ENCODE results near the gene POC1A.
A peak's percentile ranks its signal among the peaks of the same experiment; 100 is the strongest.

The POC1A gene

GRCh38 chr3:52150860-52151259, 3.4 kb downstream of the POC1A start:
- DNase-seq, result no peak

- DNase-seq, result no peak
Measured at GRCh38 chr3:52150357-52150756, 3.9 kb downstream of the POC1A start.

GRCh38 chr3:52149726-52150125, 4.5 kb downstream of the POC1A start:
- no peak for DNase-seq

- DNase-seq, result no peak
Measured at GRCh38 chr3:52149021-52149420, 5.2 kb downstream of the POC1A start.

- DNase-seq, result no peak
Measured at GRCh38 chr3:52147804-52148203, 6.4 kb downstream of the POC1A start.

GRCh38 chr3:52146811-52147210, 7.4 kb downstream of the POC1A start:
- no peak for DNase-seq

GRCh38 chr3:52146189-52146588, 8.0 kb downstream of the POC1A start:
- DNase-seq, result no peak

- no peak for DNase-seq
Measured at GRCh38 chr3:52145736-52146110, 8.5 kb downstream of the POC1A start.

- no peak for DNase-seq
Measured at GRCh38 chr3:52144796-52145735, 9.2 kb downstream of the POC1A start.

- DNase-seq, result peak; percentile 53
Measured at GRCh38 chr3:52144034-52144795, 10.0 kb downstream of the POC1A start.

GRCh38 chr3:52143616-52144015, 10.6 kb downstream of the POC1A start:
- DNase-seq, result no peak

GRCh38 chr3:52143156-52143555, 11.1 kb downstream of the POC1A start:
- no peak for DNase-seq

GRCh38 chr3:52141751-52142150, 12.5 kb downstream of the POC1A start:
- no peak for DNase-seq

GRCh38 chr3:52140769-52141168, 13.5 kb downstream of the POC1A start:
- no peak for DNase-seq

GRCh38 chr3:52140000-52140399, 14.2 kb downstream of the POC1A start:
- no peak for DNase-seq

GRCh38 chr3:52137311-52137710, 16.9 kb downstream of the POC1A start:
- DNase-seq, result no peak

GRCh38 chr3:52136513-52136912, 17.7 kb downstream of the POC1A start:
- DNase-seq, result no peak

- DNase-seq, result no peak
Measured at GRCh38 chr3:52135332-52135731, 18.9 kb downstream of the POC1A start.

GRCh38 chr3:52134761-52135160, 19.5 kb downstream of the POC1A start:
- DNase-seq, result no peak

- no peak for DNase-seq
Measured at GRCh38 chr3:52132930-52133329, 21.3 kb downstream of the POC1A start.

- DNase-seq, result no peak
Measured at GRCh38 chr3:52132041-52132440, 22.2 kb downstream of the POC1A start.

GRCh38 chr3:52130966-52131622, 23.1 kb downstream of the POC1A start:
- DNase-seq, result no peak

- peak; percentile 23 for DNase-seq
Measured at GRCh38 chr3:52128118-52128683, 26.0 kb downstream of the POC1A start.
